Ovary (tissue), 9 donors: ENCODE data around the gene BBX. TPM values are rescaled to one million over a fixed set of nuclear protein-coding genes. Genes with fewer than 3 reads are reported as not detected.
"Not testable (repeated sequence)": the region's sequence is repeated elsewhere in the genome, so short reads cannot be mapped to it uniquely, and the experiment has no call there.

Experiments
- DNase-seq, 5 donors: peaks; one replicate each; pipeline ENCODE4 v3.0.0-alpha.2; 2019 to 2020
- H3K27ac ChIP-seq, 2 donors: fragments of 200-600 bp; one replicate each; pipeline versions ENCODE4 v1.5.1 to v1.8.0; 2019 to 2022
- H3K27me3 ChIP-seq: fragments of 200-600 bp; one replicate; pipeline ENCODE4 v1.8.0; 2022
- H3K36me3 ChIP-seq: fragments of 200-600 bp; sonication (generic); one replicate; pipeline ENCODE4 v1.5.1; 2019
- H3K4me1 ChIP-seq: one replicate; pipeline ENCODE4 v1.8.1; 2013; ENCODE audit warnings: mild to moderate bottlenecking, moderate library complexity; ENCODE audit not compliant: insufficient read depth
- H3K4me3 ChIP-seq: fragments of 200-600 bp; sonication (generic); one replicate; pipeline ENCODE4 v1.5.1; 2017
- H3K9me3 ChIP-seq, 2 donors: fragments of 200-600 bp in 1 of 2; sonication (generic) in 1 of 2; one replicate each; pipeline versions ENCODE4 v1.5.1 to v1.8.1; 2013 to 2019; ENCODE audit warnings: mild to moderate bottlenecking in 1 of 2, moderate library complexity in 1 of 2
- CTCF ChIP-seq, 3 donors: fragments of 450-650 bp in 2 of 3; fragments of 200-600 bp in 1 of 3; IDR thresholded peaks; one replicate each; pipeline versions ENCODE4 v1.5.1 to v1.8.0; 2016 to 2022; ENCODE audit warnings: antibody characterized with exemption in 3 of 3, mild to moderate bottlenecking in 1 of 3
- EP300 ChIP-seq: sonication (generic); formaldehyde crosslinking; IDR thresholded peaks from one replicate; pipeline ENCODE4 v1.6.1; 2017; ENCODE audit warnings: antibody characterized with exemption
- POLR2A ChIP-seq: fragments of 450-650 bp; IDR thresholded peaks from one replicate; pipeline ENCODE4 v1.6.1; 2017; ENCODE audit warnings: antibody characterized with exemption, mild to moderate bottlenecking, moderate library complexity
- WGBS, 3 donors: extraction: QIAGEN DNeasy Blood & Tissue Kit in 1 of 3; methylation state at CpG; one replicate each; pipeline versions ENCODE4 v1.1.5 to v1.1.7; 2013 to 2017; 5-methylcytosine and 5-hydroxymethylcytosine counted together
- intact Hi-C, 4 donors: fragments of 100-400 bp; cut with DNase I; formaldehyde crosslinking; loops; one replicate each; pipeline versions ENCODE4 v1.11.0 to v1.15.1; 2022 to 2023
- polyA plus RNA-seq, 2 donors: library from polyadenylated mRNA; stranded (reverse); fragments of 200-250 nt in 1 of 2; fragments of 350-450 nt in 1 of 2; fragmentation: Illumina TruSeq in 1 of 2; extraction: RNeasy Lipid Tissue Mini Kit (QIAGEN cat#74804) in 1 of 2; gene quantifications; one replicate each; pipeline ENCODE4 v1.2.3, GENCODE V29; 2013 to 2014
- total RNA-seq, 7 donors: library from RNA; depleted of rRNA in 2 of 7; stranded (reverse); fragments of >200 nt in 2 of 7; fragmentation: NEBNext Ultra II Directional in 3 of 7; extraction: Animal tissue kit (Norgen Biotek cat#: 25700) in 3 of 7; gene quantifications; one replicate each; pipeline versions ENCODE4 v1.1.0 to v1.2.4, GENCODE V29; 2016 to 2023
- donor health status: DM: no; HTN: no; CAD: no; lungs with moderate emphysema.
- donor health status: DM: no; HTN: no; CAD: no.
- donor health status: Bipolar disorder and iron deficiency.
- donor health status: DM: yes; HTN: yes; CAD: no.
- donor health status: DM: no; HTN: no; CAD: no.
- donor health status: DM: yes; HTN: yes; CAD: no.

BBX gene
- total and polyA plus RNA-seq, 9 donors, result 15.8 to 114 (median 86.3) TPM

GRCh38 chr3:107685383-107685782 lies 162.6 kb downstream of the BBX start:
- intact Hi-C loops, result loop anchor here in 3 of 4 donors (10.0 kb wide), 3 partner anchors 49 to 239 kb away; no protein-coding TSS in a partner anchor
- Histone ChIP-seq H3K27me3 (no peaks in the 10 kb centered on the region), H3K4me1 (no peaks in the 10 kb centered on the region), H3K4me3 (no peak overlapping the region), H3K9me3 (no peaks in the 10 kb centered on the region), H3K36me3 (no peaks in the 10 kb centered on the region), H3K27ac (no peak overlapping the region)
- TF ChIP-seq CTCF (IDR thresholded peaks at IDR 0.05), result no peak
- 97 to 100% (median 99%) methylated on average over 2 of the region's 2 CpGs for WGBS, 3 donors
- DNase-seq, result no peak

- no peak for TF ChIP-seq POLR2A
- TF ChIP-seq CTCF (IDR thresholded peaks at IDR 0.05), result no peak
- no peak for TF ChIP-seq EP300
- H3K27me3 ChIP-seq, result no peaks in the 10 kb centered on the region
- H3K9me3 ChIP-seq, result no peaks in the 10 kb centered on the region
- H3K36me3 ChIP-seq, result no peaks in the 10 kb centered on the region
- no peak overlapping the region for H3K4me3 ChIP-seq
- no peak for DNase-seq
- H3K4me1 ChIP-seq, result no peaks in the 10 kb centered on the region
- no peak overlapping the region for H3K27ac ChIP-seq
- intact Hi-C loops, result loop anchor here in 3 of 4 donors (10.0 kb wide), 3 partner anchors 48 to 238 kb away; no protein-coding TSS in a partner anchor
- WGBS, 3 donors, result 89 to 94% (median 90%) methylated on average over 5 of the region's 5 CpGs
Measured at GRCh38 chr3:107687056-107687581, 164.4 kb downstream of the BBX start.

- 68 to 80% (median 76%) methylated on average over 6 of the region's 6 CpGs for WGBS, 3 donors
- intact Hi-C loops, result loop anchor here in 3 of 4 donors (10.0 kb wide), 3 partner anchors 45 to 235 kb away; no protein-coding TSS in a partner anchor
Measured at GRCh38 chr3:107689355-107689754, 166.6 kb downstream of the BBX start.

GRCh38 chr3:107690522-107691138 lies 167.9 kb downstream of the BBX start:
- 30 to 45% (median 36%) methylated on average over 2 of the region's 2 CpGs for WGBS, 3 donors
- Histone ChIP-seq H3K4me3 (no peak overlapping the region), H3K27ac (no peak overlapping the region), H3K36me3 (no peaks in the 10 kb centered on the region), H3K9me3 (no peaks in the 10 kb centered on the region), H3K4me1 (no peaks in the 10 kb centered on the region), H3K27me3 (no peaks in the 10 kb centered on the region)
- intact Hi-C loops, result no loop called here
- DNase-seq, result no peak
- TF ChIP-seq POLR2A, result no peak
- TF ChIP-seq CTCF (IDR thresholded peaks at IDR 0.05), result peak in 2 of 3 donors; percentile 29 to 33
- no peak for TF ChIP-seq EP300

More at GRCh38 chr3:107689355-107689754, 166.6 kb downstream of the BBX start:
- H3K4me1 ChIP-seq, result no peaks in the 10 kb centered on the region
- DNase-seq, result no peak
- H3K9me3 ChIP-seq, result no peaks in the 10 kb centered on the region
- no peak overlapping the region for H3K4me3 ChIP-seq
- no peaks in the 10 kb centered on the region for H3K36me3 ChIP-seq
- no peak overlapping the region for H3K27ac ChIP-seq
- no peak for TF ChIP-seq POLR2A
- TF ChIP-seq EP300, result no peak
- TF ChIP-seq CTCF (IDR thresholded peaks at IDR 0.05), result no peak
- no peaks in the 10 kb centered on the region for H3K27me3 ChIP-seq

- 92 to 96% (median 95%) methylated on average over 5 of the region's 5 CpGs for WGBS, 3 donors
- H3K27me3 ChIP-seq, intact Hi-C loops: not testable (repeated sequence)
Measured at GRCh38 chr3:107691984-107692383, 169.2 kb downstream of the BBX start.

GRCh38 chr3:107697348-107697747 lies 174.6 kb downstream of the BBX start:
- 55 to 66% (median 65%) methylated on average over 5 of the region's 6 CpGs for WGBS, 3 donors
- H3K27ac ChIP-seq, H3K9me3 ChIP-seq, H3K27me3 ChIP-seq, H3K36me3 ChIP-seq, DNase-seq, H3K4me3 ChIP-seq, H3K4me1 ChIP-seq, intact Hi-C loops: not testable (repeated sequence)

More at GRCh38 chr3:107691984-107692383, 169.2 kb downstream of the BBX start:
- not testable (repeated sequence) for H3K4me3 ChIP-seq, DNase-seq, H3K4me1 ChIP-seq, H3K9me3 ChIP-seq, H3K36me3 ChIP-seq, H3K27ac ChIP-seq

GRCh38 chr3:107697855-107698254 lies 175.1 kb downstream of the BBX start:
- DNase-seq, H3K4me3 ChIP-seq, H3K9me3 ChIP-seq, intact Hi-C loops, H3K4me1 ChIP-seq, H3K36me3 ChIP-seq, H3K27me3 ChIP-seq, H3K27ac ChIP-seq: not testable (repeated sequence)
- WGBS, 3 donors, result 76 to 79% (median 76%) methylated on average over 23 of the region's 23 CpGs
